ENCODE data around the gene ICA1.

Gene ICA1

GRCh38 chr7:8206956-8207355, 55.0 kb downstream of the ICA1 start:
- TF ChIP-seq CTCF (conservative IDR thresholded peaks at IDR 0.05; ENCODE audit: low read depth, low read length): no peak
- Histone ChIP-seq H3K9ac (no peak overlapping the region), H3K36me3 (ENCODE audit: insufficient read depth) (no peaks in the 10 kb centered on the region)

GRCh38 chr7:8205537-8205936, 56.4 kb downstream of the ICA1 start:
- H3K4me3 ChIP-seq (IDR thresholded peaks at IDR 0.05; ENCODE audit: insufficient read depth, low read depth, low read length): no peak overlapping the region
- H3K9ac ChIP-seq: no peak overlapping the region
- H3K4me1 ChIP-seq (ENCODE audit: low read depth, poor library complexity, severe bottlenecking): no peaks in the 10 kb centered on the region
- no peak overlapping the region for H2AFZ ChIP-seq (ENCODE audit: low read depth)
- H4K20me1 ChIP-seq (ENCODE audit: insufficient read depth): no peaks in the 10 kb centered on the region
- no peaks in the 10 kb centered on the region for H3K79me2 ChIP-seq (ENCODE audit: insufficient read depth, low read depth)
- no peaks in the 10 kb centered on the region for H3K27me3 ChIP-seq (ENCODE audit: insufficient read depth, low read depth)
- no peak overlapping the region for H3K4me2 ChIP-seq
- no peaks in the 10 kb centered on the region for H3K36me3 ChIP-seq (ENCODE audit: insufficient read depth)
- no peak overlapping the region for H3K27ac ChIP-seq
- TF ChIP-seq CTCF (conservative IDR thresholded peaks at IDR 0.05; ENCODE audit: low read depth, low read length): no peak

More at GRCh38 chr7:8206956-8207355, 55.0 kb downstream of the ICA1 start:
- no peak overlapping the region for H3K4me2 ChIP-seq
- no peak overlapping the region for H3K4me3 ChIP-seq (IDR thresholded peaks at IDR 0.05; ENCODE audit: insufficient read depth, low read depth, low read length)
- no peaks in the 10 kb centered on the region for H3K4me1 ChIP-seq (ENCODE audit: low read depth, poor library complexity, severe bottlenecking)
- no peaks in the 10 kb centered on the region for H3K79me2 ChIP-seq (ENCODE audit: insufficient read depth, low read depth)
- no peaks in the 10 kb centered on the region for H4K20me1 ChIP-seq (ENCODE audit: insufficient read depth)
- no peak overlapping the region for H2AFZ ChIP-seq (ENCODE audit: low read depth)
- no peaks in the 10 kb centered on the region for H3K27me3 ChIP-seq (ENCODE audit: insufficient read depth, low read depth)
- no peak overlapping the region for H3K27ac ChIP-seq

GRCh38 chr7:8205031-8205387, 57.0 kb downstream of the ICA1 start:
- Histone ChIP-seq H3K79me2 (ENCODE audit: insufficient read depth, low read depth) (no peaks in the 10 kb centered on the region), H3K36me3 (ENCODE audit: insufficient read depth) (no peaks in the 10 kb centered on the region), H3K27me3 (ENCODE audit: insufficient read depth, low read depth) (no peaks in the 10 kb centered on the region), H4K20me1 (ENCODE audit: insufficient read depth) (no peaks in the 10 kb centered on the region), H2AFZ (ENCODE audit: low read depth) (no peak overlapping the region), H3K4me2 (no peak overlapping the region), H3K27ac (no peak overlapping the region), H3K4me3 (IDR thresholded peaks at IDR 0.05; ENCODE audit: insufficient read depth, low read depth, low read length) (no peak overlapping the region), H3K9ac (no peak overlapping the region), H3K4me1 (ENCODE audit: low read depth, poor library complexity, severe bottlenecking) (no peaks in the 10 kb centered on the region)
- no peak for TF ChIP-seq CTCF (conservative IDR thresholded peaks at IDR 0.05; ENCODE audit: low read depth, low read length)

GRCh38 chr7:8204339-8205030, 57.5 kb downstream of the ICA1 start:
- TF ChIP-seq CTCF (conservative IDR thresholded peaks at IDR 0.05; ENCODE audit: low read depth, low read length): no peak
- H3K4me3 ChIP-seq (IDR thresholded peaks at IDR 0.05; ENCODE audit: insufficient read depth, low read depth, low read length): no peak overlapping the region
- H4K20me1 ChIP-seq (ENCODE audit: insufficient read depth): no peaks in the 10 kb centered on the region
- H3K4me2 ChIP-seq: no peak overlapping the region
- no peaks in the 10 kb centered on the region for H3K79me2 ChIP-seq (ENCODE audit: insufficient read depth, low read depth)
- no peaks in the 10 kb centered on the region for H3K4me1 ChIP-seq (ENCODE audit: low read depth, poor library complexity, severe bottlenecking)
- no peak overlapping the region for H3K27ac ChIP-seq
- H3K27me3 ChIP-seq (ENCODE audit: insufficient read depth, low read depth): no peaks in the 10 kb centered on the region
- H3K36me3 ChIP-seq (ENCODE audit: insufficient read depth): no peaks in the 10 kb centered on the region
- H2AFZ ChIP-seq (ENCODE audit: low read depth): no peak overlapping the region
- H3K9ac ChIP-seq: no peak overlapping the region
